ENCODE measurements around the gene DGLUCY.

- TF ChIP-seq SMC3 (IDR thresholded peaks at IDR 0.05; ENCODE audit: low read length) = no peak
- no peak for TF ChIP-seq HES4 (CRISPR knock-in tag; IDR thresholded peaks at IDR 0.05; ENCODE audit: borderline replicate concordance)
- no peak for TF ChIP-seq ZFP41 (CRISPR knock-in tag; IDR thresholded peaks at IDR 0.05; ENCODE audit: borderline replicate concordance)
- no peak for TF ChIP-seq FOSL1 (CRISPR knock-in tag; IDR thresholded peaks at IDR 0.05; ENCODE audit: borderline replicate concordance)
- no peak for TF ChIP-seq EZH2 (conservative IDR thresholded peaks at IDR 0.05; ENCODE audit: low read depth, low read length)
- no peak for TF ChIP-seq XRCC5 (optimal IDR thresholded peaks at IDR 0.05; ENCODE audit: low read length)
- no peak for TF ChIP-seq FOSL2 (CRISPR knock-in tag; IDR thresholded peaks at IDR 0.05)
Observed at GRCh38 chr14:91253795-91254323, 140.0 kb downstream of the DGLUCY start.

Measured in HepG2 (cell line).